ENCODE results near the gene LTC4S.

Gene LTC4S

GRCh38 chr5:179765400-179765799 is 28.4 kb upstream of the LTC4S start:
- no peak for TF ChIP-seq CTCF (conservative IDR thresholded peaks at IDR 0.05; ENCODE audit: low read depth, low read length)
- no peak overlapping the region for H3K4me3 ChIP-seq (ENCODE audit: low read depth, low read length)
- peak; percentile 89 for DNase-seq (ENCODE audit: low read depth)

GRCh38 chr5:179766021-179766725 is 27.6 kb upstream of the LTC4S start:
- no peak for TF ChIP-seq CTCF (conservative IDR thresholded peaks at IDR 0.05; ENCODE audit: low read depth, low read length)
- DNase-seq (ENCODE audit: low read depth) = peak; percentile 66
- no peak overlapping the region for H3K4me3 ChIP-seq (ENCODE audit: low read depth, low read length)

GRCh38 chr5:179766726-179767455 is 26.9 kb upstream of the LTC4S start:
- no peak overlapping the region for H3K4me3 ChIP-seq (ENCODE audit: low read depth, low read length)
- no peak for TF ChIP-seq CTCF (conservative IDR thresholded peaks at IDR 0.05; ENCODE audit: low read depth, low read length)
- no peak for DNase-seq (ENCODE audit: low read depth)

- H3K4me3 ChIP-seq (ENCODE audit: low read depth, low read length) = no peak overlapping the region
- TF ChIP-seq CTCF (conservative IDR thresholded peaks at IDR 0.05; ENCODE audit: low read depth, low read length) = no peak
- no peak for DNase-seq (ENCODE audit: low read depth)
Observed at GRCh38 chr5:179767496-179768100, 26.2 kb upstream of the LTC4S start.

GRCh38 chr5:179768326-179769085 is 25.3 kb upstream of the LTC4S start:
- DNase-seq (ENCODE audit: low read depth) = no peak
- no peak overlapping the region for H3K4me3 ChIP-seq (ENCODE audit: low read depth, low read length)
- TF ChIP-seq CTCF (conservative IDR thresholded peaks at IDR 0.05; ENCODE audit: low read depth, low read length) = peak; percentile 40

- no peak overlapping the region for H3K4me3 ChIP-seq (ENCODE audit: low read depth, low read length)
- no peak for TF ChIP-seq CTCF (conservative IDR thresholded peaks at IDR 0.05; ENCODE audit: low read depth, low read length)
- no peak for DNase-seq (ENCODE audit: low read depth)
Observed at GRCh38 chr5:179769271-179769670, 24.5 kb upstream of the LTC4S start.
